Measurements from ENCODE around the gene SLC30A2. TPM values are rescaled to one million over a fixed set of nuclear protein-coding genes. Genes with fewer than 3 reads are reported as not detected.

The SLC30A2 gene
- total and polyA plus RNA-seq, 9 of the 15 experiments (the other 6 are each of a cell fraction or from before 2014, with no cell fraction given), result 0.01 to 0.18 (median 0.06) TPM; not detected in 3

- CTCF ChIA-PET (ENCODE audit: low intra/inter-chr PET ratio), result interaction anchor here (0.6 kb wide), 1 partner anchor 596 kb away, joined by 3 read pairs; no protein-coding TSS in a partner anchor
- H3K79me2 ChIP-seq (ENCODE audit: control insufficient read depth, insufficient read depth, low read length), result no peaks in the 10 kb centered on the region
- no peak for FAIRE-seq
- no TSS peak for BruUV-seq (replicated peaks)
- no peaks in the 10 kb centered on the region for H3K36me3 ChIP-seq (ENCODE audit: control insufficient read depth, insufficient read depth, low read length)
- DNase-seq (ENCODE audit: extremely low read depth in 1 of 4, low spot score in 3 of 4), result no peak
- POLR2A ChIA-PET, result interaction anchor here (3.5 kb wide), 1 partner anchor 11 kb away, joined by 28 read pairs; the partner anchor contains the start of gene TRIM63
- H3K4me2 ChIP-seq (ENCODE audit: insufficient read depth, low read length), result no peak overlapping the region
- H3K4me1 ChIP-seq (replicated peaks in 1 of 2; ENCODE audit: control insufficient read depth in 2 of 2, insufficient read depth in 2 of 2, low read length in 2 of 2), result peaks cover 11 to 18% of the 10 kb centered on the region in 2 experiments; a peak in 4 of 5 replicates
- H3K27me3 ChIP-seq (ENCODE audit: control insufficient read depth in 2 of 2, insufficient read depth in 2 of 2, low read length in 2 of 2), result no peaks in the 10 kb centered on the region
- H2AFZ ChIP-seq (ENCODE audit: low read depth, low read length), result no peak overlapping the region
- H3K27ac ChIP-seq (ENCODE audit: extremely low read depth, low read depth, low read length), result no peak overlapping the region
- in situ Hi-C loops (cut with MboI) (no loop called here), intact Hi-C loops (cut with micrococcal nuclease) (no loop called here)
- H3K9me1 ChIP-seq (ENCODE audit: control insufficient read depth, insufficient read depth, low read length), result no peaks in the 10 kb centered on the region
- TF ChIP-seq ZFP36 (IDR thresholded peaks at IDR 0.05; ENCODE audit: low read depth, low read length, partially characterized antibody) (peak; percentile 85), RBM25 (IDR thresholded peaks at IDR 0.05; ENCODE audit: low read depth, low read length, severe bottlenecking) (peak; percentile 97), KDM1A (IDR thresholded peaks at IDR 0.05) (peak; percentile 29 to 57; a peak in 3 of 4 replicates), BCOR (IDR thresholded peaks at IDR 0.05) (peak; percentile 86), MCM3 (IDR thresholded peaks at IDR 0.05) (no peak), ZNF311 (CRISPR knock-in tag; IDR thresholded peaks at IDR 0.05) (no peak), SRSF7 (optimal IDR thresholded peaks at IDR 0.05; ENCODE audit: low read depth, low read length) (no peak), ADNP (tag; IDR thresholded peaks at IDR 0.05) (peak; percentile 53; the same call in 1 of the 2 replicates)
- H3K4me3 ChIP-seq, result no peak overlapping the region
- H3K9me3 ChIP-seq (replicated peaks; ENCODE audit: control insufficient read depth, insufficient read depth, low read depth, low read length), result no peaks in the 10 kb centered on the region
- 39% methylated on average over 2 of the region's 2 CpGs for WGBS (ENCODE audit: insufficient coverage, low coverage, missing lambda C conversion rate)
- H3K9ac ChIP-seq (ENCODE audit: insufficient read depth in 1 of 2, low read depth in 2 of 2, low read length in 2 of 2), result no peak overlapping the region
- no peak for ATAC-seq
- H4K20me1 ChIP-seq (replicated peaks; ENCODE audit: control insufficient read depth, insufficient read depth, low read length), result no peaks in the 10 kb centered on the region
Measured at GRCh38 chr1:26055041-26055440, 9.1 kb upstream of the SLC30A2 start.
